Karpas-422 (cell line): Measurements from ENCODE around the gene EBF3. TPM values are rescaled to one million over a fixed set of nuclear protein-coding genes. Genes with fewer than 3 reads are reported as not detected.

Experiments used
- DNase-seq: peaks from one replicate; pipeline ENCODE4 v3.0.0-alpha.2; 2015
- H2AFZ ChIP-seq: fragments of 200-600 bp; sonication (generic); 2 replicates; pipeline ENCODE4 v1.6.1; 2014; ENCODE audit warnings: antibody characterized with exemption, low read length, mixed read lengths
- H3K27ac ChIP-seq: fragments of 200-600 bp; sonication (generic); 2 replicates; pipeline ENCODE4 v1.5.1; 2014; ENCODE audit warnings: mild to moderate bottlenecking, low read length, moderate library complexity
- H3K27me3 ChIP-seq: fragments of 200-600 bp; sonication (generic); 2 replicates; pipeline ENCODE4 v1.6.1; 2014; ENCODE audit warnings: low read length, mixed read lengths
- H3K36me3 ChIP-seq: fragments of 200-600 bp; sonication (generic); 2 replicates; pipeline ENCODE4 v1.6.1; 2014; ENCODE audit warnings: low read length, mixed read lengths; ENCODE audit not compliant: insufficient read depth
- H3K4me1 ChIP-seq: fragments of 200-600 bp; sonication (generic); 2 replicates; pipeline ENCODE4 v1.6.1; 2014; ENCODE audit warnings: mild to moderate bottlenecking, low read length, mixed read lengths
- H3K4me2 ChIP-seq: fragments of 200-600 bp; sonication (generic); 2 replicates; pipeline ENCODE4 v1.6.1; 2014; ENCODE audit warnings: low read length, low read depth, mild to moderate bottlenecking; ENCODE audit not compliant: poor library complexity, severe bottlenecking
- H3K4me3 ChIP-seq: fragments of 200-600 bp; sonication (generic); 2 replicates; pipeline ENCODE4 v1.5.1; 2014; ENCODE audit warnings: mild to moderate bottlenecking, antibody characterized with exemption, low read length, mixed read lengths
- H3K79me2 ChIP-seq: fragments of 200-600 bp; sonication (generic); 2 replicates; pipeline ENCODE4 v1.6.1; 2014; ENCODE audit warnings: mild to moderate bottlenecking, low read length, mixed read lengths
- H3K9ac ChIP-seq: fragments of 200-600 bp; sonication (generic); 2 replicates; pipeline ENCODE4 v1.6.0; 2014; ENCODE audit warnings: low read length
- H3K9me2 ChIP-seq: fragments of 200-600 bp; sonication (generic), shearing (Covaris generic); replicated peaks from 2 replicates; pipeline ENCODE4 v1.6.0; 2014; ENCODE audit warnings: mild to moderate bottlenecking, low read length, moderate library complexity; ENCODE audit not compliant: insufficient read depth
- H3K9me3 ChIP-seq: fragments of 300-700, 200-600 bp; sonication (generic); 2 replicates; pipeline ENCODE4 v1.6.1; 2014; ENCODE audit warnings: low read length, mixed read lengths
- H4K20me1 ChIP-seq: fragments of 200-600 bp; sonication (generic); 2 replicates; pipeline ENCODE4 v1.6.1; 2014; ENCODE audit warnings: mild to moderate bottlenecking, antibody characterized with exemption, low read length, low read depth; ENCODE audit not compliant: insufficient read depth
- total RNA-seq: library from RNA; depleted of rRNA; stranded (reverse); fragments of >200 nt; shearing (Covaris generic); gene quantifications from 2 replicates; pipeline ENCODE4 v1.2.3, GENCODE V29; 2014; ENCODE audit warnings: low replicate concordance

EBF3 gene
- total RNA-seq, 1 experiment from 2014 or later, result not detected

DNA sequence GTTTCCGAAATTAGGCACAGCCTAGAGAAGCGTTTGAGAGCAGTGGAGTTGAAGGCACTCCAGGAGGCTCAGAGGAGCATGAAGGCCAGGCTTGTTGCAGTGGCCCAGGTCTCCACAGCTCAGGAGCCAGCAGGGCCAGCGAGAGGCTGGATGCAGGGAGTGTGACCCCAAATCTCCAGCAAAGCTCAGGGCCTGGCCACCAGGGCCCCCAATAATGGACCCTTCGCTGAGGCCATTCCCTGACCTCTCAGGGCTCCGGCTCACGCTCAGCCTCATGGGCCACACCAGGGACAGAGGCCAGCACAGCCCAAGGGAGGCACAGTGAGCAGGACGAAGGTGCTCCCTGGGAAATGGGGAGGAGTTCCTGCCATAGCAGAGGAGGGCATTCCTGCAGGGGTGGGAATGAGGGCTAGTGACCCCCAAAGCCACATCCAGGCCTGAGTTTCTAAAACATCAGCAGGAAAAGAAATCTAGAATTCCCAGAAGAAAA, 47.5 kb downstream of the EBF3 start:
- Histone ChIP-seq H2AFZ (no peak overlapping the region), H3K27me3 (no peaks in the 10 kb centered on the region), H3K4me3 (no peak overlapping the region), H4K20me1 (no peaks in the 10 kb centered on the region), H3K36me3 (no peaks in the 10 kb centered on the region), H3K79me2 (no peaks in the 10 kb centered on the region), H3K4me2 (no peak overlapping the region), H3K9ac (no peak overlapping the region), H3K27ac (no peak overlapping the region), H3K9me3 (no peaks in the 10 kb centered on the region), H3K9me2 (no peaks in the 10 kb centered on the region), H3K4me1 (no peaks in the 10 kb centered on the region)
- DNase-seq, result no peak

DNA sequence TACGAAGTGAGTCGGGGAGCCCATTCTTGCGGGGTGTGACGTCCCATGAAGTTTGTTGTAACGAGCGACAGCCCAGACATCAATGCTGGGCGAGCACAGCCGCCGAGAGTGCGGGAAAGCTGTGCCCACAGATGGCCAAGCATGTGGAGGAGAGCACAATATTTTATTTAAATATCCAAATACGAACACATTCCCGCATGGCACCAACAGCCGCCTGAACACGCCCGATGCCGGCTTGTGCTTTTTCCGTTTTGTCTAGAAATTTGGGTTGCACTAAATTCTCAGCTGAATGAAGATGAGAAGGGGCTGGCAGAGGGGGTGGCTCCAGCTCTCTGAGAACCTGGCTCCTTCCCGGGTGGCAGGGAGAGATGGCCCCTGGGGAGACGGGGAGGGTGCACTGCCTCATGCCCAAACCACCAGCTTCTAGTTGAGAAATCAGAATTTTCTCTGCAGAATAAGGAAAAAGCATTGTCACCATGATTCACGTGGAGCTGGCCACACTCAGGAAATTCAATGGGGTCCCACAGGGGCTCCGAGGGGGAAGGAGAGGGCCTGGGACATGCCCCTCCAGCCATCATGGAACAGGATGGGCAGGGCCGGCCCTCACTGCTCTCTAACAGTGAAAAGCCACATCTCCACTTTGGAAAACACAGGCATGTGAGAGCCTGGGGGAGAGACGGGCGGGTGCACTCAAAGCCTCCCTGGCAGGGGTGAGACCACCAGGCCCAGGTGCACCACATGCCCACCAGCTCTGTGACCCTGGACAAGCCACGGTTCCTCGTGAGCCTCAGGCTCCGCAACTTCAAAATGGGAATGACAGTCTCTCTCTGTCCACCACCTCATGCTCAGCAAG, 48.3 kb downstream of the EBF3 start:
- H3K4me1 ChIP-seq, result no peaks in the 10 kb centered on the region
- H3K4me2 ChIP-seq, result no peak overlapping the region
- H3K79me2 ChIP-seq, result no peaks in the 10 kb centered on the region
- H3K4me3 ChIP-seq, result no peak overlapping the region
- DNase-seq, result no peak
- H3K9ac ChIP-seq, result no peak overlapping the region
- H3K36me3 ChIP-seq, result no peaks in the 10 kb centered on the region
- no peaks in the 10 kb centered on the region for H3K27me3 ChIP-seq
- H3K27ac ChIP-seq, result no peak overlapping the region
- no peaks in the 10 kb centered on the region for H3K9me2 ChIP-seq
- no peaks in the 10 kb centered on the region for H4K20me1 ChIP-seq
- H2AFZ ChIP-seq, result no peak overlapping the region
- no peaks in the 10 kb centered on the region for H3K9me3 ChIP-seq

DNA sequence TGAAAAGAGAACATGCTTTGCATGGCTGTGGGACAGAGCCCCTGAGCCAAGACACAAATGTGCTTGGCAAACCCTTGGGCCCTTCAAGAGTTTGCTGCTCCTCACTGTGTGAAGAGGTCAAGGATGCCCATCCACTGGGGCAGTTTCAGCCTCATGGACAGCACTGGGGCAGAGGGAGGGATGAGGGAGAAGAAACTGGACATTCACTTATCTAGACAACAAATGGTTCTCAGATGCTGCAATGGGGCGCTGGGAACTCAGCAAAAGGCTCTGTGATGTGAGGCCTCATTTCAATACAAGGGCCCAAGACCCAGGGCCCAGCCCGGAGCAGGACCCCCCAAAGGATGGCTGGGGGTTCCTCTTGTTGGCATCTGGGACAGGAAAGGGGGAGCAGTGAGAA, 49.1 kb downstream of the EBF3 start:
- H3K79me2 ChIP-seq, result no peaks in the 10 kb centered on the region
- H3K4me1 ChIP-seq, result no peaks in the 10 kb centered on the region
- H3K27me3 ChIP-seq, result no peaks in the 10 kb centered on the region
- H2AFZ ChIP-seq, result no peak overlapping the region
- no peaks in the 10 kb centered on the region for H3K9me2 ChIP-seq
- no peaks in the 10 kb centered on the region for H3K9me3 ChIP-seq
- H3K36me3 ChIP-seq, result no peaks in the 10 kb centered on the region
- no peak overlapping the region for H3K9ac ChIP-seq
- DNase-seq, result no peak
- H3K4me3 ChIP-seq, result no peak overlapping the region
- no peaks in the 10 kb centered on the region for H4K20me1 ChIP-seq
- H3K27ac ChIP-seq, result no peak overlapping the region
- no peak overlapping the region for H3K4me2 ChIP-seq

DNA sequence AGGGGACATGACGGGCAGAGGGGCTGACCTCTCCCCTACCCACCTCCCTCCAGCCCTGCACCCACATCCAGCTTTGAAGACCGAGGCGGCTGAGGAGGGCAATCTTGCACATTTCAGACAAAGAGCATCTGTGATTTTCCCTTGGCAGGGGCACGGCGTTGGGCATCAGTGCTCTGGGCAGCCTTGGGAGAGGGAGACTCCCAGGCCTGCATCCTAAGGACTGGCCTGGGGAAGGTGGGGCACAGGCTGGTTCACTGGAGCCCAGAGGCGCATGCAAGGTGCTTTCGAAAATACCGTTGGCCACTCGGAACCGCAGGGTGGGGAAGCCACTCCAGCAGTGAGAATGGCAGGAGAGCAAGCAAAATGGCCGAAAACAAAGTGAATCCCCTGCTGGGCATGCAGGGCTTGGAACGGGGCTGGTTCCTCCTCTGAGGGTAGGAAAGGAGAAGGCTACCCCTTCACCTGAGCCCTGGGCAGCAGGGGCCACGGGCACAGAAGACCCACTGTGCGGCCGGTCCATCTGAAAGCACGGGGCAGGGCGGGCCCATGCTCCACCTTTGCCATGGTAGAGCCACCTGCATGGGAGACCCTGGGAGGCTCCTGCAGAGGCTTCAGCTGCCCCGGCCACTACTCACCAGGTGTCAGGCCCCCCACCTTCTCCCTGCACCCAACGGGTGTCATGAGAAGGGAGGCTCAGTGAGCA, 49.8 kb downstream of the EBF3 start:
- H3K27ac ChIP-seq, result no peak overlapping the region
- H3K36me3 ChIP-seq, result no peaks in the 10 kb centered on the region
- H3K4me3 ChIP-seq, result no peak overlapping the region
- H3K9ac ChIP-seq, result no peak overlapping the region
- no peaks in the 10 kb centered on the region for H3K4me1 ChIP-seq
- H3K4me2 ChIP-seq, result no peak overlapping the region
- no peaks in the 10 kb centered on the region for H3K9me3 ChIP-seq
- H2AFZ ChIP-seq, result no peak overlapping the region
- no peak for DNase-seq
- no peaks in the 10 kb centered on the region for H4K20me1 ChIP-seq
- H3K79me2 ChIP-seq, result no peaks in the 10 kb centered on the region
- H3K9me2 ChIP-seq, result no peaks in the 10 kb centered on the region
- H3K27me3 ChIP-seq, result no peaks in the 10 kb centered on the region

DNA sequence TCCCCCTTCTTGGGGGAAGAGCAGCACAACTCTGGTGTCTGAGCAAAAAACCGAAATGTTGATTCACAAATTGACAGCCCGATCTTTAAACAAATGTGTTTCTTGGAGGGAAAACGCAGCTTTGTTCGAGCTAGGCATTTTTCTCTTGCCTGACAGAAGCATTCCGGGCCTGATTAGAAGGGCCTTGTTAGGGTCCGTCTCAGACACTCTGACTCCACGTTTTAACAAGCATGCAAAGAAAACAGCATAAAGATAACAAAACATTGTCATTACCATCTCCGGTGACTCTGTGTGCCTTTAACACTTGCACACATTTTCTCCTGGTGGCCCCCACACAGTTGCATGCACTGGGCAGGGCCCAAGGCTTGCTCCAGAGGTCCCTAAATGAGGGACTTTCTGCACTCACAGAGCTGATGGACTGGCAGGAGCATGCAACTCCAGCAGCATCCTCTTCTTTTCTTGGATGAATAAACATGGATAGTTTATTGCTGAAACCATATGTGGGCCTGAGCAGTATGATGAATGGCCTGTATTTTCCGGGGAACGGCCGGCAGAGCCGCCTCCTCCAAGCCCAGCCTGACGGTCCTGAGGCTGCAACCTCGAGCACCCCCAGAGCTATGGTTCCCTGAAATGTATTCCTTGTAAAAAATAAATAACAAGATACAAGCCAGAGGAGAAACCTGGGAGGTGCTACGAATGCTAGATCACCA, 50.9 kb downstream of the EBF3 start:
- Histone ChIP-seq H3K79me2 (no peaks in the 10 kb centered on the region), H3K4me1 (no peaks in the 10 kb centered on the region), H2AFZ (no peak overlapping the region), H3K27ac (no peak overlapping the region), H3K9me2 (no peaks in the 10 kb centered on the region), H3K9ac (no peak overlapping the region), H3K4me2 (no peak overlapping the region), H3K27me3 (no peaks in the 10 kb centered on the region), H3K9me3 (no peaks in the 10 kb centered on the region), H3K36me3 (no peaks in the 10 kb centered on the region), H3K4me3 (no peak overlapping the region), H4K20me1 (no peaks in the 10 kb centered on the region)
- DNase-seq, result no peak

DNA sequence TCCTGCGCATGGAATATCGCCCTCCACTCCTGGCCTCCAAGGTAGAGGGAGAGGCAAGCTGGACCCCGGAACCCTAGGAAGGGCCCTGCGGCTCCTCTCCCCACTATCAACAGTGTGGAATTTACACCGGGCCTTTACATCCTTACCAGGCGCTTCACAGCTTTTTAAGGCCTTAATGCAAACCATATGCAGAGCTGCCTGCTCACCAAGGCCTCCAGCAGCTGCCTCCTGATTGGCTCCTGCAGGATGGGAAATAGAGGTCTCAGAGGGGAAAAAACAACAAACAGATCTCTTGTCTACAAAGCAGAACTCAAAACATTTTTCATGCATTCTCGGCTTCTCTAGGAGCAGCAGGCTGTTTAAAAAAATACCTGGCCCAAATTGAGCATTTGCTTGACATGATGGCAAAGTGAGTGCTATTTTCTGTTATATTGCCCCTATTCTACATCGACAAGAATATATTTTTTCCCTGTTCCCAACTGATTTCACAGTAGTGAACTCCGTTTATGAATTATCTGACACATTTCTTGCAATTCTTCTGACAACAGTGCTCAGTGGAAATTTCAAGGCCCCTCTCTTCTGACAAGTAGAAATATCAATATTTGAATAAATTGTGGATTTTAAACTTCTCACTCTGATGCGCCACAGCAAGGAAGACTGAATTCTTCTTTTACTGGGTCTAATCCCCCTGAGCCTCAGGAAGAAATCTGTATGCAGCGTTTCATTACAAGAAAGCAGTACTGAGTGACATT, 51.7 kb downstream of the EBF3 start:
- Histone ChIP-seq H3K27ac (no peak overlapping the region), H3K9me2 (no peaks in the 10 kb centered on the region), H3K9ac (no peak overlapping the region), H2AFZ (no peak overlapping the region), H3K27me3 (no peaks in the 10 kb centered on the region), H3K79me2 (no peaks in the 10 kb centered on the region), H3K9me3 (no peaks in the 10 kb centered on the region), H3K36me3 (no peaks in the 10 kb centered on the region), H3K4me2 (no peak overlapping the region), H3K4me3 (no peak overlapping the region), H3K4me1 (no peaks in the 10 kb centered on the region), H4K20me1 (no peaks in the 10 kb centered on the region)
- DNase-seq, result no peak

DNA sequence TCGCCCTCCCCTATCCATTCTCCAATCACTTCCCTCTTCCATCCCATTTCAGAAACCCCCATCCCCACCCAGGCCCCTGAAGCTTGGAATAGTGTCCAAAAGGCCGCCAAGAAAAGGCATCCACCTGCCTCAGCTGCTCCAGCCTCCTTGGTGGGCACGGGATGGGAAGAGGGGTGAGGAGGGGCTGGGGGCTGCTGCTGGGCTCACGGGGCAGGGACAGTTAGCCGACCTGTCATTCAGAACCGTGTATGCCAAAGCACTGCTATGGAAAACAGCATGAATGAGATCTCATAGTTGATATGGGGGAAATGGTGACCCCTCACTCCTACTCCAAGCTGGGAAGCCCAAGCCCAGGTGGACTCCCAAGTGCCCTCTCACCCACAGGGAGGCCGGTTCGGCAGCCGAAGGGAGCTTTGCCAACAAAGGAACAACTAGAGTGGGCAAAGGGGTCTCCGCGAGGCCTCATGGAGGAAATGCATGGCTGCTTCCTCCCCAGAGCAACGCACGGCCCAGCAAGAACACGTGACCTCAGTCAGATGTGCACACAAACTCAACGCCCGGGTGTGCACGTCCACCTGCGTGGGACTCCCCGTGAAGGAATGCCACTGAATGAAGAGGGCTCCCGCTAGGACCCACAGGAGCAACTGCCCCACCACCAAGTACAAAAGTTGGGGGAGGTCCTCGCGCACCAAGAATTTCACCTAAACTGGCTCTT, 52.5 kb downstream of the EBF3 start:
- no peaks in the 10 kb centered on the region for H4K20me1 ChIP-seq
- no peaks in the 10 kb centered on the region for H3K27me3 ChIP-seq
- no peak for DNase-seq
- H2AFZ ChIP-seq, result no peak overlapping the region
- H3K4me2 ChIP-seq, result no peak overlapping the region
- H3K79me2 ChIP-seq, result no peaks in the 10 kb centered on the region
- no peaks in the 10 kb centered on the region for H3K36me3 ChIP-seq
- no peak overlapping the region for H3K4me3 ChIP-seq
- H3K9ac ChIP-seq, result no peak overlapping the region
- H3K27ac ChIP-seq, result no peak overlapping the region
- H3K9me2 ChIP-seq, result no peaks in the 10 kb centered on the region
- H3K9me3 ChIP-seq, result no peaks in the 10 kb centered on the region
- no peaks in the 10 kb centered on the region for H3K4me1 ChIP-seq
